Activated CD8-positive, alpha-beta T cell treated with anti-CD3 and anti-CD28 coated beads, Interleukin-2, amount 10 ng/mL, durations not matched to agents 7 days and 5 days (primary cell): ENCODE measurements around the gene CWC27. TPM values are rescaled to one million over a fixed set of nuclear protein-coding genes. Genes with fewer than 3 reads are reported as not detected.
A peak's percentile ranks its signal among the peaks of the same experiment; 100 is the strongest.
"Not testable (repeated sequence)": the region's sequence is repeated elsewhere in the genome, so short reads cannot be mapped to it uniquely, and the experiment has no call there.

Experiments used
- ATAC-seq: fragments of 150-1000 bp; cut with Tn5 transposase; one replicate; pipeline ENCODE4 v1.10.0; 2021; ENCODE audit warnings: moderate library complexity
- CTCF ChIA-PET: fragments of 350-600 bp; sonication (Branson Sonifier 250); formaldehyde crosslinking; loops from one replicate; lab custom pipeline; 2021; ENCODE audit warnings: antibody characterized with exemption; lab: Charles Lee
- POLR2A ChIA-PET: fragments of 350-600 bp; sonication (Branson Sonifier 250); formaldehyde crosslinking; loops from one replicate; lab custom pipeline; 2021; ENCODE audit warnings: antibody characterized with exemption; lab: Charles Lee
- DNase-seq: peaks from one replicate; pipeline ENCODE4 v3.0.0-alpha.2; 2020
- H3K27ac Mint-ChIP-seq: one replicate; pipeline ENCODE4 v1.8.0; 2021; ENCODE audit warnings: mild to moderate bottlenecking, mixed read lengths
- H3K27me3 Mint-ChIP-seq: one replicate; pipeline ENCODE4 v1.8.0; 2021; ENCODE audit warnings: low read depth, mixed read lengths
- H3K36me3 Mint-ChIP-seq: one replicate; pipeline ENCODE4 v1.8.0; 2021; ENCODE audit warnings: low read depth, mixed read lengths
- H3K4me1 Mint-ChIP-seq: one replicate; pipeline ENCODE4 v1.8.0; 2021; ENCODE audit warnings: low read depth, mixed read lengths
- H3K4me3 Mint-ChIP-seq: one replicate; pipeline ENCODE4 v1.8.0; 2021; ENCODE audit warnings: mild to moderate bottlenecking, mixed read lengths
- H3K9me3 Mint-ChIP-seq: one replicate; pipeline ENCODE4 v1.8.0; 2022; ENCODE audit warnings: mixed read lengths; ENCODE audit not compliant: insufficient read depth
- total RNA-seq, 2 experiments: library from RNA; stranded (reverse); gene quantifications; one replicate each; pipeline ENCODE4 v1.2.3, GENCODE V29; 2021

Gene CWC27
- total RNA-seq, 2 experiments from 2014 or later: 23.2 to 23.7 TPM

GRCh38 chr5:64929833-64930232 is 161.1 kb downstream of the CWC27 start:
- Mint-ChIP-seq H3K9me3 (peaks cover 7% of the 10 kb centered on the region), H3K4me1 (peaks cover 10% of the 10 kb centered on the region), H3K4me3 (no peak overlapping the region), H3K27ac (no peak overlapping the region), H3K27me3 (no peaks in the 10 kb centered on the region), H3K36me3 (peaks cover 13% of the 10 kb centered on the region)
- no peak for DNase-seq
- POLR2A ChIA-PET: no interaction called here
- no peak for ATAC-seq
- CTCF ChIA-PET: no interaction called here

DNA sequence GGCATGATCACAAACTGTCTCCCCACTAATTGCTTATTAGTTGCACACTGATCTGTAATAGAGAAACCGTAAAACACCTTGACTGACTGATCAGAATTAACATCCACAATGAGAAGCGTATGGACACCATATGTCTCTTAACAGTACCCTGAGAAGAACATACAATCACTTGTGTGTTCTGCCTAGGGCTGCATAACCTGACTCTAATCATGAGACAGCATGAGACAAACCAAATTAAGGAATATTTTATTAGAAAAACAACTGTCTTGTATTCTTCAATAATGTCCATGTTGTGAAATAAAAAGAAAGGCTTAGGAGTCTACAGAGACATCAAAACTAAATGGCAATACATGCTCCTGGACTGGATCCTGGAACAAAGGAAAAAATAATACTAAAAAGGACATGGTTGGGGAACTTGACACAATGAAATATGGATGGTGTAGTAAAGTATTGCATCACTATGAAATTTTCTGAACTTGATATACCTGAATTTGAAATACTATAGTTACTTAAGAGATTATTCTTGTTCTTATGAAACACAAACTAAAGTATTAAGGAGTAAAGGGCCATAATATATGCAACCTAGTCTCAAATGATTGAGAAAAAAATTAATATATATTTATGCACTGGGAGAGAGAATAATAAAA is 162.1 kb downstream of the CWC27 start:
- no peak overlapping the region for H3K4me3 Mint-ChIP-seq
- H3K27me3 Mint-ChIP-seq: no peaks in the 10 kb centered on the region
- H3K27ac Mint-ChIP-seq: no peak overlapping the region
- CTCF ChIA-PET: no interaction called here
- peaks cover 10% of the 10 kb centered on the region for H3K4me1 Mint-ChIP-seq
- peaks cover 7% of the 10 kb centered on the region for H3K9me3 Mint-ChIP-seq
- peaks cover 13% of the 10 kb centered on the region for H3K36me3 Mint-ChIP-seq
- DNase-seq (no peak), ATAC-seq (no peak)
- POLR2A ChIA-PET: no interaction called here

DNA sequence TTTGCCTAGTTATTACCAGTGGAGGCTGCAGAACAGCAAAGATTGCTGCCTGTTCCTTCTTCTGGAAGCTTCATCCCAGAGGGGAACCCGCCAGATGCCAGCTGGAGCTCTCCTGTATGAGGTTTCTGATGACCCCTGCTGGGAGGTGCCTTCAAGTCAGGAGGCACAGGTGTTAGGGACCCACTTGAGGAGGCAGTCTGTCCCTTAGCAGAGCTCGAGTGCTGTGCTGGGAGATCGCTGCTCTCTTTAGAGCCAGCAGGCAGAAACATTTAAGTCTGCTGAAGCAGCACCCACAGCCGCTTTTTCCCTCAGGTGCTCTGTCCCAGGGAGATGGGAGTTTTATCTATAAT is 170.7 kb downstream of the CWC27 start:
- Mint-ChIP-seq H3K36me3 (peaks cover 11% of the 10 kb centered on the region), H3K9me3 (peaks cover 19% of the 10 kb centered on the region)
- H3K4me1 Mint-ChIP-seq, CTCF ChIA-PET, H3K27me3 Mint-ChIP-seq, H3K27ac Mint-ChIP-seq, H3K4me3 Mint-ChIP-seq, ATAC-seq, DNase-seq: not testable (repeated sequence)
- POLR2A ChIA-PET: interaction anchor here (0.6 kb wide), 1 partner anchor 9 kb away, joined by 4 read pairs; no protein-coding TSS in a partner anchor

DNA sequence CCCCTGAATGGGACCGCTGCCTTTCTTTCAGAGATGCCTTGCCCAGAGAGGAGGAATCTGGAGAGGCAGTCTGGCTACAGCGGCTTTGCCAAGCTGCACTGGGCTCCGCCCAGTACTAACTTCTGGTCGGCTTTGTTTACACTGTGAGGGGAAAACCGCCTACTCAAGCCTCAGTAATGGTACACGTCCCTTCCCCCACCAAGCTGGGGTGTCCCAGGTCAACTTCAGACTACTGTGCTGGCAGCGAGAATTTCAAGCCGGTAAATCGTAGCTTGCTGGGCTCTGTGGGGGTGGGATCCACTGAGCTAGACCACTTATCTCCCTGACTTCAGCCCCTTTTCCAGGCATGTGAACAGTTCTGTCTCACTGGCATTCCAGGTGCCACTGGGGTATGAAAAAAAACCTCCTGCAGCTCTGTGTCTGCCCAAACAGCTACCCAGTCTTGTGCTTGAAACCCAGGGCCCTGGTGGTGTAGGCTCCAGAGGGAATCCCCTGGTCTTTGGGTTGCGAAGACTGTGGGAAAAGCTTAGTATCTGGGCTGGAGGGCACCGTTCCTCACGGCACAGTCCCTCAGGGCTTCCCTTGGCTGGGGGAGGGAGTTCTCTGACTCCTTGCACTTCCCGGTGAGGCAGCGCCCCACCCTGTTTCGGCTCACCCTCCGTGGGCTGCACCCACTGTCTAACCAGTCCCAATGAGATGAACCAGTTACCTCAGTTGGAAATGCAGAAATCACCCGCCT is 171.2 kb downstream of the CWC27 start:
- POLR2A ChIA-PET: no interaction called here
- no peak for ATAC-seq

DNA sequence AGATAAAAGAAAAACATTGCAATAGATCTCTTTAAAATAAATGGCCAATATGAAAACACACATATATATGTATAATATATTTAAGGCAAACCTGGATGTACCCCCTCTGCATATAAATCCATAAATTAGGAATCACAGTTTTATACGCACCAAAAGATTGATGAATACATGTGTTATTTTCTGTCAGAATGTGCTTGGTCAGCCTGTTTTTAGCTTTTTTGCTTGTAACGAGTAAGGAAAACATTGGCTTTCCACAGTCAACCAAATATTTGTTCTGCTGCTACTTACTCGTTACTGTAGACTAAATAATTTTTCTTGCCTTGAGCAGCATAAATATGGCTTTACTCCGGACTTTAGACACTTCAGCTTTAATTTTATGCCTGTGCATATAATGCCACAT is 173.7 kb downstream of the CWC27 start:
- H3K9me3 Mint-ChIP-seq: peaks cover 4% of the 10 kb centered on the region
- ChIA-PET POLR2A (no interaction called here), CTCF (no interaction called here)
- H3K27me3 Mint-ChIP-seq: no peaks in the 10 kb centered on the region
- no peak for ATAC-seq
- H3K36me3 Mint-ChIP-seq: peaks cover 4% of the 10 kb centered on the region
- no peak for DNase-seq
- no peak overlapping the region for H3K4me3 Mint-ChIP-seq
- no peak overlapping the region for H3K27ac Mint-ChIP-seq
- H3K4me1 Mint-ChIP-seq: no peaks in the 10 kb centered on the region

More for the DNA sequence above, 171.2 kb downstream of the CWC27 start:
- Mint-ChIP-seq H3K4me3 (no peak overlapping the region), H3K27me3 (no peaks in the 10 kb centered on the region), H3K36me3 (peaks cover 11% of the 10 kb centered on the region), H3K27ac (no peak overlapping the region), H3K4me1 (no peaks in the 10 kb centered on the region), H3K9me3 (peaks cover 19% of the 10 kb centered on the region)
- CTCF ChIA-PET: no interaction called here
- no peak for DNase-seq

DNA sequence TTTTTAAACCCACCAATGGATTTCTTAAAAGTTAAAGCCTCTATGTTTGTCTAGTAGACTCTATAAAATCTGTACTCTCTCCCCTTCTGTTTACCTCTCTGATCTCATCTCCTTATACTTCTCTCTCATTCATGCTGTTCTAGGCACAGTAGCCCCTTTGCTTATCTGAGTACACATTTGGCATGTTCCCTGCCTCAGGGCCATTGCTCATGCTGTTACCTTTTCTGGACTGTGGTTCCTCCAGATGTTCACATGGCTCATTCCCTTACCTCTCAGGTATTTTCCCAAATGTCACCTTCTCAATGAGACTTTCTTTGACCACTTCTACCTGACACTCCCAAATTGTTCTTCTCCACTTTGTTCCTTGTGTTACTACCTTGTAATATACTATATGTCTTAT is 176.1 kb downstream of the CWC27 start:
- H3K27me3 Mint-ChIP-seq: no peaks in the 10 kb centered on the region
- CTCF ChIA-PET: interaction anchor here (0.6 kb wide), 1 partner anchor 412 kb away, joined by 3 read pairs; no protein-coding TSS in a partner anchor
- POLR2A ChIA-PET: no interaction called here
- no peaks in the 10 kb centered on the region for H3K4me1 Mint-ChIP-seq
- no peak overlapping the region for H3K27ac Mint-ChIP-seq
- H3K4me3 Mint-ChIP-seq: no peak overlapping the region
- no peaks in the 10 kb centered on the region for H3K9me3 Mint-ChIP-seq
- ATAC-seq (no peak), DNase-seq (no peak)
- no peaks in the 10 kb centered on the region for H3K36me3 Mint-ChIP-seq

GRCh38 chr5:64947031-64947430 is 178.3 kb downstream of the CWC27 start:
- no peaks in the 10 kb centered on the region for H3K9me3 Mint-ChIP-seq
- H3K4me1 Mint-ChIP-seq: no peaks in the 10 kb centered on the region
- no peak overlapping the region for H3K4me3 Mint-ChIP-seq
- DNase-seq (no peak), ATAC-seq (no peak)
- H3K27me3 Mint-ChIP-seq: no peaks in the 10 kb centered on the region
- CTCF ChIA-PET: no interaction called here
- H3K27ac Mint-ChIP-seq: no peak overlapping the region
- POLR2A ChIA-PET: no interaction called here
- H3K36me3 Mint-ChIP-seq: no peaks in the 10 kb centered on the region

DNA sequence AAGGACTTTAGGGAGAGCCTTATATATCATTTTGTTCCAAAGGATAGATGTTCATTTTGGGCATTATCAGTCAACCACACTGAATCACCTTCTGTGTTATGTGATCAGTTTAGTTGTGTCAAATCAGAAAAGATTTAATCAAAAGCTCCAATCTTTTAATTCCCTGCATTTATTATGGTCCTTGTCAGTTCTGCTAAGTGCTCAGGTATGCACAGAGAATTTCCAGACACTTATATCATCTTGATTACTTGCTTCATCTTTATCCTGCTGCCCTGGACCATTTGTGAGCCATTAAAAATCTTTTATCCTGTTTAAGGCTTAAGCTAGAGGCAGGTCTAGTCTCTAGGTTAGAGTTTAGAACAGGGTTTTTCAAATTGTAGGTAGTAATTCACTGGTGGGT is 179.1 kb downstream of the CWC27 start:
- Mint-ChIP-seq H3K4me1 (no peaks in the 10 kb centered on the region), H3K36me3 (no peaks in the 10 kb centered on the region), H3K27me3 (no peaks in the 10 kb centered on the region), H3K4me3 (no peak overlapping the region), H3K9me3 (no peaks in the 10 kb centered on the region), H3K27ac (no peak overlapping the region)
- ChIA-PET POLR2A (no interaction called here), CTCF (interaction anchor here (1.0 kb wide), 1 partner anchor 535 kb away, joined by 3 read pairs; no protein-coding TSS in a partner anchor)
- no peak for DNase-seq
- no peak for ATAC-seq

DNA sequence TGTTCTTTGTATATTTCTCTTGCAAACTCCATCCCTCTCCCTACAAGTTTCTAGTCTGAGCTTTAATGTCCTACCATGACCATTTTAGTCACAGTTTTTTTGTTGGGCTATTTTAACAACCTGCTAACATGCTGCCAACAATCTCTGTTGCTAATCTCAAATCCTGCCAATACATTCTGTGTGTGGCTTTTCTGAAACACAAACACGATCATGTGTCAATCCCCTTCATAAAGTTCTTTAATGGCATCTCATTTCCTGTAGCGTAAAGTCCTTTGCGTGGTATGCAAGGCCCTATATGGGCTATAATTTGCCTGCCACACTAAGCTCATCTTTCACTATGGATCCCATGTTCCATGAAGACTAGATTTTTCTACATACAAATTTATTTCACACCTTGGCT is 180.6 kb downstream of the CWC27 start:
- Mint-ChIP-seq H3K27ac (no peak overlapping the region), H3K9me3 (no peaks in the 10 kb centered on the region), H3K27me3 (no peaks in the 10 kb centered on the region), H3K4me1 (no peaks in the 10 kb centered on the region), H3K36me3 (no peaks in the 10 kb centered on the region), H3K4me3 (no peak overlapping the region)
- DNase-seq (no peak), ATAC-seq (no peak)
- ChIA-PET POLR2A (no interaction called here), CTCF (no interaction called here)

- Mint-ChIP-seq H3K27ac (no peak overlapping the region), H3K9me3 (no peaks in the 10 kb centered on the region), H3K27me3 (no peaks in the 10 kb centered on the region), H3K4me3 (no peak overlapping the region), H3K36me3 (no peaks in the 10 kb centered on the region), H3K4me1 (no peaks in the 10 kb centered on the region)
- ATAC-seq (no peak), DNase-seq (no peak)
- ChIA-PET CTCF (no interaction called here), POLR2A (no interaction called here)
Observed at GRCh38 chr5:64952951-64953673, 184.4 kb downstream of the CWC27 start.

DNA sequence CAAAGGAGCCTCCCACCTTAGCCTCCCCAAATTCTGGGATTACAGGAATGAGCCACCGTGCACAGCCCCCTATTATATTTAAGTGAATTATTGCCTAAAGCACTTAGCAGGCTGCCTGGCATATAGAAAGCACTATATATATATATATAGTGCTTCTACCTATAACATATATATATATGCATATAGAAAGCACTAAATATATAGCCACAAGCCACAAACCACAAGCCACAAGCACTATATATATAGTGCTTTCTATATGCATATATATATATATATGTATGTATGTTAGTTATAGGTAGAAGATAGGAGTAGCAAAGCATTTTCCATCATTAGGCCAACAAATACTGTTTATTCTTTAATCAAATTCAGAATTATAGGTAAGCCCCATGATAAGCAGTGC is 185.8 kb downstream of the CWC27 start:
- CTCF ChIA-PET: no interaction called here
- no peaks in the 10 kb centered on the region for H3K9me3 Mint-ChIP-seq
- no peaks in the 10 kb centered on the region for H3K36me3 Mint-ChIP-seq

More for the DNA sequence above, 185.8 kb downstream of the CWC27 start:
- DNase-seq: no peak
- H3K27me3 Mint-ChIP-seq: no peaks in the 10 kb centered on the region
- POLR2A ChIA-PET: no interaction called here
- peak; percentile 27 for ATAC-seq
- no peak overlapping the region for H3K27ac Mint-ChIP-seq
- H3K4me3 Mint-ChIP-seq: no peak overlapping the region
- H3K4me1 Mint-ChIP-seq: no peaks in the 10 kb centered on the region
